GM23338 (cell line): ENCODE data around the gene RPS17. TPM values are rescaled to one million over a fixed set of nuclear protein-coding genes. Genes with fewer than 3 reads are reported as not detected.

Experiments
- ATAC-seq: fragments of 200-7000 bp; cut with Tn5 transposase; 3 replicates; pipeline ENCODE4 v1.9.1; 2020
- DNase-seq: peaks from one replicate; pipeline ENCODE4 v3.0.0-alpha.2; 2015; ENCODE audit warnings: low spot score
- H2AFZ ChIP-seq: fragments of 200-600 bp; sonication (generic); 2 replicates; pipeline ENCODE4 v1.8.0; 2016; ENCODE audit warnings: antibody characterized with exemption, mild to moderate bottlenecking, moderate library complexity
- H3F3A ChIP-seq: fragments of 200-600 bp; sonication (generic); replicated peaks from 2 replicates; pipeline ENCODE4 v1.8.0; 2017; ENCODE audit warnings: antibody characterized with exemption, mixed run types, low read depth
- H3K27ac ChIP-seq: fragments of 200-600 bp; sonication (generic); 2 replicates; pipeline ENCODE4 v1.6.1; 2016; ENCODE audit warnings: low read depth
- H3K27me3 ChIP-seq: fragments of 200-600 bp; sonication (generic); 2 replicates; pipeline ENCODE4 v1.8.0; 2016; ENCODE audit warnings: mild to moderate bottlenecking, mixed run types, moderate library complexity; ENCODE audit not compliant: insufficient read depth
- H3K36me3 ChIP-seq: fragments of 200-600 bp; sonication (generic); 2 replicates; pipeline ENCODE4 v1.8.0; 2016; ENCODE audit warnings: mild to moderate bottlenecking; ENCODE audit not compliant: insufficient read depth
- H3K4me1 ChIP-seq: fragments of 200-600 bp; sonication (generic); 2 replicates; pipeline ENCODE4 v1.8.0; 2016; ENCODE audit warnings: mild to moderate bottlenecking, moderate library complexity; ENCODE audit not compliant: insufficient read depth
- H3K4me2 ChIP-seq: fragments of 200-600 bp; sonication (generic); 2 replicates; pipeline ENCODE4 v1.7.1; 2017; ENCODE audit warnings: mixed run types
- H3K4me3 ChIP-seq: fragments of 200-600 bp; sonication (generic); 2 replicates; pipeline ENCODE4 v1.6.1; 2016; ENCODE audit warnings: mixed run types
- H3K79me2 ChIP-seq: fragments of 200-600 bp; sonication (generic); replicated peaks from 2 replicates; pipeline ENCODE4 v1.8.0; 2017; ENCODE audit warnings: mild to moderate bottlenecking; ENCODE audit not compliant: insufficient read depth
- H3K9me2 ChIP-seq: fragments of 200-600 bp; sonication (generic); 2 replicates; pipeline ENCODE4 v1.8.0; 2017; ENCODE audit not compliant: insufficient read depth
- H4K20me1 ChIP-seq: fragments of 200-600 bp; sonication (generic); replicated peaks from 2 replicates; pipeline ENCODE4 v1.8.0; 2017; ENCODE audit warnings: mild to moderate bottlenecking; ENCODE audit not compliant: insufficient read depth
- H3K27ac Mint-ChIP-seq: 2 replicates; pipeline ENCODE4 v1.8.0; 2020; ENCODE audit warnings: inconsistent platforms, mild to moderate bottlenecking, moderate library complexity, mixed read lengths
- H3K27me3 Mint-ChIP-seq: 3 replicates; pipeline ENCODE4 v1.8.0; 2022; ENCODE audit warnings: low read depth, mild to moderate bottlenecking, moderate library complexity, mixed read lengths, inconsistent platforms; ENCODE audit not compliant: insufficient read depth, poor library complexity
- H3K36me3 Mint-ChIP-seq: 3 replicates; pipeline ENCODE4 v1.8.0; 2021; ENCODE audit warnings: low read depth, mild to moderate bottlenecking, inconsistent platforms, moderate library complexity, mixed read lengths
- H3K4me1 Mint-ChIP-seq: 3 replicates; pipeline ENCODE4 v1.8.0; 2020; ENCODE audit warnings: mild to moderate bottlenecking, inconsistent platforms, mixed read lengths
- H3K4me3 Mint-ChIP-seq: 3 replicates; pipeline ENCODE4 v1.8.0; 2021; ENCODE audit warnings: moderate library complexity, mild to moderate bottlenecking, inconsistent platforms, mixed read lengths
- H3K9me3 Mint-ChIP-seq: 3 replicates; pipeline ENCODE4 v1.8.0; 2020; ENCODE audit warnings: moderate library complexity, mild to moderate bottlenecking, inconsistent platforms, mixed read lengths
- CREB1 ChIP-seq: fragments of 250-450 bp; sonication (Bioruptor Pico); IDR thresholded peaks from 2 replicates; pipeline ENCODE4 v1.5.0; 2020; ENCODE audit warnings: low read depth, mild to moderate bottlenecking, moderate library complexity
- EZH2 ChIP-seq: fragments of 200-600 bp; sonication (generic); IDR thresholded peaks from one replicate; pipeline ENCODE4 v1.8.0; 2017; ENCODE audit warnings: antibody characterized with exemption, mild to moderate bottlenecking, low read depth; ENCODE audit not compliant: unreplicated experiment
- EZH2phosphoT487 ChIP-seq: fragments of 200-600 bp; sonication (generic); IDR thresholded peaks from one replicate; pipeline ENCODE4 v1.8.1; 2018; ENCODE audit warnings: antibody characterized with exemption; ENCODE audit not compliant: unreplicated experiment
- POLR2AphosphoS5 ChIP-seq: IDR thresholded peaks from 2 replicates; pipeline ENCODE4 v1.6.1; 2016; ENCODE audit warnings: antibody characterized with exemption, low read depth
- STAT1 ChIP-seq: IDR thresholded peaks from one replicate; pipeline ENCODE4 v1.6.1; 2016; ENCODE audit warnings: antibody characterized with exemption; ENCODE audit not compliant: unreplicated experiment
- ZNF114 ChIP-seq: fragments of 250-450 bp; sonication (Bioruptor Pico); IDR thresholded peaks from 2 replicates; pipeline ENCODE4 v1.5.0; 2020; ENCODE audit warnings: mild to moderate bottlenecking, moderate library complexity
- ZNF331 ChIP-seq: fragments of 250-450 bp; sonication (Bioruptor Pico); IDR thresholded peaks from 2 replicates; pipeline ENCODE4 v1.5.0; 2020; ENCODE audit warnings: low read depth, mild to moderate bottlenecking, moderate library complexity
- polyA plus RNA-seq: library from polyadenylated mRNA; unstranded; fragments of >200 nt; fragmentation: Nextera tagmentation; extraction: Ambion mirVana; gene quantifications from 2 replicates; pipeline ENCODE4 v1.2.1, GENCODE V29; 2016
- total RNA-seq: library from RNA; depleted of rRNA; stranded (reverse); fragments of >200 nt; shearing (Covaris generic); gene quantifications from 2 replicates; pipeline ENCODE4 v1.2.3, GENCODE V29; 2014
- TF ChIP-seq, protein P1 (sequence below): IDR thresholded peaks from one replicate; pipeline ENCODE4 v1.6.1; 2018; ENCODE audit warnings: antibody characterized with exemption; ENCODE audit not compliant: unreplicated experiment
- TF ChIP-seq, protein P2 (sequence below): fragments of 250-450 bp; sonication (Bioruptor Pico); IDR thresholded peaks from 2 replicates; pipeline ENCODE4 v1.5.0; 2020; ENCODE audit warnings: mild to moderate bottlenecking, moderate library complexity
- TF ChIP-seq, protein P3 (sequence below): IDR thresholded peaks from 2 replicates; pipeline ENCODE4 v1.6.1; 2016; ENCODE audit warnings: antibody characterized with exemption

The RPS17 gene
- total and polyA plus RNA-seq, 2 experiments from 2014 or later = 1,741 to 1,928 TPM

DNA sequence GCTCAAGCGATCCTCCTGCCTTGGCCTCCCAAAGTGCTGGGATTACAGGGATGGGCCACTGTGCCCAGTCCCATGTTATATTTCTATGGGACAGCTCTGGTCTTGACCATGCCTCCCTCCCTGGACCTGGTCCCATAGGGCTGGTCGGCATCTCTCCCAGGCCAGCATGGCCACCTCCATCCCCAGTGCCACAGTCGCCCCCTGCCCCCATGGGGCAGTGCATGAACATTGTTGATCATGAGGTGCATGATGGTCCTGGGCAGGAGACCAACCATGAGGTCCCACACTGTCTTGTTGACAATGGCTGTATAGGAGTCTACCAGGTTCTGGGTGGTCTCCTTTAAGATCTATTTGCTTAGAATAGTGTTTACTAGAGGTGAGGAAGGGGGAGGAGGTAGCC, 6.5 kb downstream of the RPS17 start:
- H3K4me1 Mint-ChIP-seq = peaks cover 20% of the 10 kb centered on the region
- Histone ChIP-seq H2AFZ (no peak overlapping the region), H3K27me3 (no peaks in the 10 kb centered on the region), H3K27ac (no peak overlapping the region), H3K4me1 (peaks cover 16% of the 10 kb centered on the region), H3F3A (peaks cover 56% of the 10 kb centered on the region), H3K4me3 (no peak overlapping the region), H4K20me1 (peaks cover 34% of the 10 kb centered on the region), H3K9me2 (no peaks in the 10 kb centered on the region), H3K79me2 (peaks cover 23% of the 10 kb centered on the region), H3K4me2 (no peak overlapping the region), H3K36me3 (peaks cover 47% of the 10 kb centered on the region)
- peaks cover 19% of the 10 kb centered on the region for H3K27me3 Mint-ChIP-seq
- TF ChIP-seq, protein P1, sequence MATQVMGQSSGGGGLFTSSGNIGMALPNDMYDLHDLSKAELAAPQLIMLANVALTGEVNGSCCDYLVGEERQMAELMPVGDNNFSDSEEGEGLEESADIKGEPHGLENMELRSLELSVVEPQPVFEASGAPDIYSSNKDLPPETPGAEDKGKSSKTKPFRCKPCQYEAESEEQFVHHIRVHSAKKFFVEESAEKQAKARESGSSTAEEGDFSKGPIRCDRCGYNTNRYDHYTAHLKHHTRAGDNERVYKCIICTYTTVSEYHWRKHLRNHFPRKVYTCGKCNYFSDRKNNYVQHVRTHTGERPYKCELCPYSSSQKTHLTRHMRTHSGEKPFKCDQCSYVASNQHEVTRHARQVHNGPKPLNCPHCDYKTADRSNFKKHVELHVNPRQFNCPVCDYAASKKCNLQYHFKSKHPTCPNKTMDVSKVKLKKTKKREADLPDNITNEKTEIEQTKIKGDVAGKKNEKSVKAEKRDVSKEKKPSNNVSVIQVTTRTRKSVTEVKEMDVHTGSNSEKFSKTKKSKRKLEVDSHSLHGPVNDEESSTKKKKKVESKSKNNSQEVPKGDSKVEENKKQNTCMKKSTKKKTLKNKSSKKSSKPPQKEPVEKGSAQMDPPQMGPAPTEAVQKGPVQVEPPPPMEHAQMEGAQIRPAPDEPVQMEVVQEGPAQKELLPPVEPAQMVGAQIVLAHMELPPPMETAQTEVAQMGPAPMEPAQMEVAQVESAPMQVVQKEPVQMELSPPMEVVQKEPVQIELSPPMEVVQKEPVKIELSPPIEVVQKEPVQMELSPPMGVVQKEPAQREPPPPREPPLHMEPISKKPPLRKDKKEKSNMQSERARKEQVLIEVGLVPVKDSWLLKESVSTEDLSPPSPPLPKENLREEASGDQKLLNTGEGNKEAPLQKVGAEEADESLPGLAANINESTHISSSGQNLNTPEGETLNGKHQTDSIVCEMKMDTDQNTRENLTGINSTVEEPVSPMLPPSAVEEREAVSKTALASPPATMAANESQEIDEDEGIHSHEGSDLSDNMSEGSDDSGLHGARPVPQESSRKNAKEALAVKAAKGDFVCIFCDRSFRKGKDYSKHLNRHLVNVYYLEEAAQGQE = no peak
- 0 out of 2 replicates have a peak, but pooled peaks have one; percentile 15 for TF ChIP-seq POLR2AphosphoS5
- H3K36me3 Mint-ChIP-seq = peaks cover 65% of the 10 kb centered on the region
- DNase-seq (no peak), ATAC-seq (no peak)
- H3K4me3 Mint-ChIP-seq = no peak overlapping the region
- no peak overlapping the region for H3K27ac Mint-ChIP-seq
- H3K9me3 Mint-ChIP-seq = peaks cover under 1% of the 10 kb centered on the region; the same call in 1 of the 3 replicates

DNA sequence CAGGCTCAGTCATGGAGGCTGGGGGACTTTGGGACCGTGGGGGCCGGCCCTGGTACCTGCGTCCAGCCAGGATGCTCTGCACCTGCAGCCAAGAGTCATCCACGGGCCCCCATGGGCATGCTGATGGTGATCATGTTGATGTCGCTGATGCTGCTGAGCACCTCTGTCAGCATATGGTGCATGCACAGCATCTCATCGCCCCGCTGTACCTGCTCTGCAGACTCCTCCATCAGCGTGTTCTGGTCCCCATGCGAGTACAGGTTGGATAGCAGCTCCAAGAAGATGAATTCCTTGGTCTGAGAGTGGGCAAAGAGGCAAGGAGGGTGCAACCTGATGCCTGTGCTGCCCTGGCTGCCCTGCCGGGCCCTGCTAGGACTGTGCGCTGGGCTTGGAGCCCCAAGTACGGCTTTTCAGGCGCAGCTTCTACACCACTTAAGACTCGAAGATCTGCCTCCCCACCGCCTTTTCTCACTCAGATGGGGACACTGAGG, 7.2 kb downstream of the RPS17 start:
- H3K36me3 ChIP-seq = peaks cover 40% of the 10 kb centered on the region
- no peaks in the 10 kb centered on the region for H3K27me3 ChIP-seq
- H3K36me3 Mint-ChIP-seq = peaks cover 57% of the 10 kb centered on the region
- H3K4me1 ChIP-seq = peaks cover 8% of the 10 kb centered on the region
- ATAC-seq = no peak
- peaks cover 15% of the 10 kb centered on the region for H3K79me2 ChIP-seq
- peaks cover 19% of the 10 kb centered on the region for H3K27me3 Mint-ChIP-seq
- H3K4me2 ChIP-seq = no peak overlapping the region
- H3K27ac ChIP-seq = no peak overlapping the region
- H3F3A ChIP-seq = peaks cover 48% of the 10 kb centered on the region
- H3K4me3 Mint-ChIP-seq = no peak overlapping the region
- H3K27ac Mint-ChIP-seq = no peak overlapping the region
- no peak for DNase-seq
- TF ChIP-seq ZNF331 (CRISPR knock-in tag) = no peak
- TF ChIP-seq STAT1 = no peak
- TF ChIP-seq EZH2phosphoT487 = no peak
- TF ChIP-seq CREB1 (CRISPR knock-in tag) = no peak
- TF ChIP-seq ZNF114 (CRISPR knock-in tag) = no peak
- no peak for TF ChIP-seq POLR2AphosphoS5
- TF ChIP-seq, protein P2, sequence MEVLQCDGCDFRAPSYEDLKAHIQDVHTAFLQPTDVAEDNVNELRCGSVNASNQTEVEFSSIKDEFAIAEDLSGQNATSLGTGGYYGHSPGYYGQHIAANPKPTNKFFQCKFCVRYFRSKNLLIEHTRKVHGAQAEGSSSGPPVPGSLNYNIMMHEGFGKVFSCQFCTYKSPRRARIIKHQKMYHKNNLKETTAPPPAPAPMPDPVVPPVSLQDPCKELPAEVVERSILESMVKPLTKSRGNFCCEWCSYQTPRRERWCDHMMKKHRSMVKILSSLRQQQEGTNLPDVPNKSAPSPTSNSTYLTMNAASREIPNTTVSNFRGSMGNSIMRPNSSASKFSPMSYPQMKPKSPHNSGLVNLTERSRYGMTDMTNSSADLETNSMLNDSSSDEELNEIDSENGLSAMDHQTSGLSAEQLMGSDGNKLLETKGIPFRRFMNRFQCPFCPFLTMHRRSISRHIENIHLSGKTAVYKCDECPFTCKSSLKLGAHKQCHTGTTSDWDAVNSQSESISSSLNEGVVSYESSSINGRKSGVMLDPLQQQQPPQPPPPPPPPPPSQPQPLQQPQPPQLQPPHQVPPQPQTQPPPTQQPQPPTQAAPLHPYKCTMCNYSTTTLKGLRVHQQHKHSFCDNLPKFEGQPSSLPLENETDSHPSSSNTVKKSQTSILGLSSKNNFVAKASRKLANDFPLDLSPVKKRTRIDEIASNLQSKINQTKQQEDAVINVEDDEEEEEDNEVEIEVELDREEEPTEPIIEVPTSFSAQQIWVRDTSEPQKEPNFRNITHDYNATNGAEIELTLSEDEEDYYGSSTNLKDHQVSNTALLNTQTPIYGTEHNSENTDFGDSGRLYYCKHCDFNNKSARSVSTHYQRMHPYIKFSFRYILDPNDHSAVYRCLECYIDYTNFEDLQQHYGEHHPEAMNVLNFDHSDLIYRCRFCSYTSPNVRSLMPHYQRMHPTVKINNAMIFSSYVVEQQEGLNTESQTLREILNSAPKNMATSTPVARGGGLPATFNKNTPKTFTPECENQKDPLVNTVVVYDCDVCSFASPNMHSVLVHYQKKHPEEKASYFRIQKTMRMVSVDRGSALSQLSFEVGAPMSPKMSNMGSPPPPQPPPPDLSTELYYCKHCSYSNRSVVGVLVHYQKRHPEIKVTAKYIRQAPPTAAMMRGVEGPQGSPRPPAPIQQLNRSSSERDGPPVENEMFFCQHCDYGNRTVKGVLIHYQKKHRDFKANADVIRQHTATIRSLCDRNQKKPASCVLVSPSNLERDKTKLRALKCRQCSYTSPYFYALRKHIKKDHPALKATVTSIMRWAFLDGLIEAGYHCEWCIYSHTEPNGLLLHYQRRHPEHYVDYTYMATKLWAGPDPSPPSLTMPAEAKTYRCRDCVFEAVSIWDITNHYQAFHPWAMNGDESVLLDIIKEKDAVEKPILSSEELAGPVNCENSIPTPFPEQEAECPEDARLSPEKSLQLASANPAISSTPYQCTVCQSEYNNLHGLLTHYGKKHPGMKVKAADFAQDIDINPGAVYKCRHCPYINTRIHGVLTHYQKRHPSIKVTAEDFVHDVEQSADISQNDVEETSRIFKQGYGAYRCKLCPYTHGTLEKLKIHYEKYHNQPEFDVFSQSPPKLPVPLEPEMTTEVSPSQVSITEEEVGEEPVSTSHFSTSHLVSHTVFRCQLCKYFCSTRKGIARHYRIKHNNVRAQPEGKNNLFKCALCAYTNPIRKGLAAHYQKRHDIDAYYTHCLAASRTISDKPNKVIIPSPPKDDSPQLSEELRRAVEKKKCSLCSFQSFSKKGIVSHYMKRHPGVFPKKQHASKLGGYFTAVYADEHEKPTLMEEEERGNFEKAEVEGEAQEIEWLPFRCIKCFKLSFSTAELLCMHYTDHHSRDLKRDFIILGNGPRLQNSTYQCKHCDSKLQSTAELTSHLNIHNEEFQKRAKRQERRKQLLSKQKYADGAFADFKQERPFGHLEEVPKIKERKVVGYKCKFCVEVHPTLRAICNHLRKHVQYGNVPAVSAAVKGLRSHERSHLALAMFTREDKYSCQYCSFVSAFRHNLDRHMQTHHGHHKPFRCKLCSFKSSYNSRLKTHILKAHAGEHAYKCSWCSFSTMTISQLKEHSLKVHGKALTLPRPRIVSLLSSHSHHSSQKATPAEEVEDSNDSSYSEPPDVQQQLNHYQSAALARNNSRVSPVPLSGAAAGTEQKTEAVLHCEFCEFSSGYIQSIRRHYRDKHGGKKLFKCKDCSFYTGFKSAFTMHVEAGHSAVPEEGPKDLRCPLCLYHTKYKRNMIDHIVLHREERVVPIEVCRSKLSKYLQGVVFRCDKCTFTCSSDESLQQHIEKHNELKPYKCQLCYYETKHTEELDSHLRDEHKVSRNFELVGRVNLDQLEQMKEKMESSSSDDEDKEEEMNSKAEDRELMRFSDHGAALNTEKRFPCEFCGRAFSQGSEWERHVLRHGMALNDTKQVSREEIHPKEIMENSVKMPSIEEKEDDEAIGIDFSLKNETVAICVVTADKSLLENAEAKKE (CRISPR knock-in tag) = no peak
- no peak for TF ChIP-seq EZH2
- TF ChIP-seq, protein P3, sequence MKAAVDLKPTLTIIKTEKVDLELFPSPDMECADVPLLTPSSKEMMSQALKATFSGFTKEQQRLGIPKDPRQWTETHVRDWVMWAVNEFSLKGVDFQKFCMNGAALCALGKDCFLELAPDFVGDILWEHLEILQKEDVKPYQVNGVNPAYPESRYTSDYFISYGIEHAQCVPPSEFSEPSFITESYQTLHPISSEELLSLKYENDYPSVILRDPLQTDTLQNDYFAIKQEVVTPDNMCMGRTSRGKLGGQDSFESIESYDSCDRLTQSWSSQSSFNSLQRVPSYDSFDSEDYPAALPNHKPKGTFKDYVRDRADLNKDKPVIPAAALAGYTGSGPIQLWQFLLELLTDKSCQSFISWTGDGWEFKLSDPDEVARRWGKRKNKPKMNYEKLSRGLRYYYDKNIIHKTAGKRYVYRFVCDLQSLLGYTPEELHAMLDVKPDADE = no peak
- H3K4me3 ChIP-seq = no peak overlapping the region
- no peaks in the 10 kb centered on the region for H3K9me3 Mint-ChIP-seq
- H2AFZ ChIP-seq = no peak overlapping the region
- peaks cover 27% of the 10 kb centered on the region for H4K20me1 ChIP-seq
- H3K9me2 ChIP-seq = no peaks in the 10 kb centered on the region
- peaks cover 17% of the 10 kb centered on the region for H3K4me1 Mint-ChIP-seq
